Measurements from ENCODE around the gene PRUNE2.
"Not testable (repeated sequence)": the region's sequence is repeated elsewhere in the genome, so short reads cannot be mapped to it uniquely, and the experiment has no call there.

PRUNE2 gene

GRCh38 chr9:76688471-76689238 is 217.3 kb downstream of the PRUNE2 start:
- no peak for ATAC-seq

- peak; percentile 41 to 45 for ATAC-seq
These were observed 218.0 kb downstream of the PRUNE2 start for GRCh38 chr9:76687861-76688391.

DNA sequence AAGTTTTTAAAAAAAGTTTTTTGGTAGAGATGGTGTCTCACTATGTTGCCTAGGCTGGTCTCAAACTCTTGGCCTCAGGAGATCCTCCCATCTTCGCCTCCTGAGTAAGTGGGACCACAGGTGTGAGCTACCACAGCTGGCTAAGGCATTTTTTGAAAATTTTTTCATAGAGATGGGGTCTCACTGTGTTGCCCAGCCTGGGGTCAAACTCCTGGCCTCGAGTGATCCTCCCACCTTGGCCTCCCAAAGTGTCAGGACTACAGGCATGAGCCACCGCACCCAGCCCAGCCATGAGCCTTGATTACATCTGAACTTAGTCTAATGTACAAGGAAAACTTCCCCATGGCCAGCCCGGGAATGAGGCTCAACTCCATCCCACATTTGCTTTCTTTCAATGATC is 219.2 kb downstream of the PRUNE2 start:
- ATAC-seq, result no peak

DNA sequence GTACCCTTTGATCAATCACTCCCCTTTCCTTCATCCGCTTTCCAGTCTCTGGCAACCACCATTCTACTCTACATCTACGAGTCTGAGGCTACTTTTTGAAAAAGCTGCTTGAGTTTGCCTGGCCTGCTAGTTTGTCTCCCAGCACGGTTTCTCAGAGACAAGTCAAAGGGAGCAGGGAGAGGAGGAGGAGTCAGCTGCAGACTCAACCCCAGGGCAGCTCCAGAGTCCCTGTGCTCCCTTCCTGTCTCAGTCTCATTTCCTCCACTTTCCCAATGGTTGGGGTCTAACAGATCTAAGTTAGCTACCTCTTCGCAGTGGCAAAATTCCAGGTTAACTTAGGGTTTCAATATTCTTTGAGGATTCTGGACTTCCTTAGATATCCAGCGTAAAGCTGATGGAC is 221.7 kb downstream of the PRUNE2 start:
- no peak for ATAC-seq

- ATAC-seq, result no peak
These were observed 224.4 kb downstream of the PRUNE2 start for GRCh38 chr9:76681556-76681955.

- ATAC-seq, result peak; percentile 78 to 85
These were observed 225.0 kb downstream of the PRUNE2 start for GRCh38 chr9:76680716-76681425.

- ATAC-seq, result no peak
These were observed 228.3 kb downstream of the PRUNE2 start for GRCh38 chr9:76677481-76678055.

DNA sequence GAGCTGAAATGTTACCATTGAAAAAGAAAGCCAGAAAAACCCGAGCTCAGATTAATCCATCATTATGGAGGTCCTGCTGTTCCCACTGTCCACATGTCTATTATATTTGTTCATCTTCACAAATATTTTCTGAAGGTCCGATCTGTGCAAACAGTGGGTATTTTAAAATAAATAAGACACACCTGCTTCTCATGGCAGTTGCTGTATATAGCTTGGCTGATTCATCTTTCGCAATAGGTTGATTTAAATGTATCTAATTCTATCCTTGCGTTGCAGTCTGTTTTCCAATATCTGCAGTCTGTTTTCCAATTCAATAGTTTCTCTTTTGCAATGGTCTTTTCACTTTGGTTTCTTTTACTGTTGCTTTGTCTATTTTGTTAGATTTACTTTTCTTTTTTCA is 229.1 kb downstream of the PRUNE2 start:
- ATAC-seq, result no peak

GRCh38 chr9:76667521-76667957 is 238.4 kb downstream of the PRUNE2 start:
- ATAC-seq, result no peak

- not testable (repeated sequence) for ATAC-seq
These were observed 239.9 kb downstream of the PRUNE2 start for GRCh38 chr9:76665966-76666365.

DNA sequence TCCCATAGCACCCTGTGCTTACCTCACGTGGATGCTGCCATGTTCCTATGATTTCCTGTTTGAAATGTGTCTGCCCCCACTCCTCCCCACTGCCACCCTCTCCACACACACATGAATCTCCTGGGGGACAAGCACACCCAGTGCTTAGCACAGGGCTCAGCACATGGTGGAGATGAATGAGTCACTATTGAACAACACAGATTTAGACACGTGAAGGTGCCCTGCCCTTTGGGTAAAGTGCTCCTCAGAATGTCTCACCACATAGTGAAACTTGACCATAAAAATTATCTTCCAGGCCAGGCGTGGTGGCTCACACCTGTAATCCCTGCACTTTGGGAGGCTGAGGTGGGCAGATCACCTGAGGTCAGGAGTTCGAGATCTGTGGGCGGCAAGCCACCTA is 240.5 kb downstream of the PRUNE2 start:
- ATAC-seq, result no peak

- ATAC-seq, result no peak
These were observed 241.8 kb downstream of the PRUNE2 start for GRCh38 chr9:76664120-76664519.

- ATAC-seq, result no peak
These were observed 243.2 kb downstream of the PRUNE2 start for GRCh38 chr9:76662476-76663281.

DNA sequence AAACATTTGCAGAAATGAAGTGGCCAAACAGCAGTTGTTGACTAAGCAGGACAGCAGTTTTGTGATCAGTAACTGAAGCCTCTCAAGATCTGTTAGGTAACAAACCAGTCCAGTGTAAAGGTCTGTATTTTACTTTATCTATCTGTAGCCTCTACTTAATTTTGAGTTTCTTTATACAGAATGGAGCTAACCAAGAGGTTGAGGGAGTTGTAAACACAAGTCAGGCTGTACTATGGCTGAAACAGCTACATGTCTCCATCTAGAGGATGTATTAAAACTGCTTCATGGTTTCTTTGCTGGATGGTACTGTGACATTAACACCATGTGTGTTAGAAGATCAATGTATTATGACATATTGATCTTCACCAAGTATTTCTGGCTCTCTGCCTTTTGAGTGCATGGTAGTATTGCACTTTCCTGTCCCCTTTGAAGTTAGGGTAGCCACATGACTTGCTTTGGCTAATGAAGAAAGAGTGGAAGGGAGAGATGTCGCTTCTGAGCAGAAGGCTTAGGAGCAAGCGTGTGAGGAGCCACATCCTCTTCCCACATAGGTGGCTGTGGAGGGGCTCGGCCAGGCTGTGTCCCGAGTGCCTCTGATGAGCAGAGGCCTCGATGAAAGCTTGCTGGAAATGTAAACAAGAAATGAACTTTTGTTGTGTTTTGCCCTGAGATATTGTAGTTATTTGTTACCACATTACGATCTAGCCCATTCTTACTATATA is 247.2 kb downstream of the PRUNE2 start:
- ATAC-seq, result peak; percentile 73 to 80

DNA sequence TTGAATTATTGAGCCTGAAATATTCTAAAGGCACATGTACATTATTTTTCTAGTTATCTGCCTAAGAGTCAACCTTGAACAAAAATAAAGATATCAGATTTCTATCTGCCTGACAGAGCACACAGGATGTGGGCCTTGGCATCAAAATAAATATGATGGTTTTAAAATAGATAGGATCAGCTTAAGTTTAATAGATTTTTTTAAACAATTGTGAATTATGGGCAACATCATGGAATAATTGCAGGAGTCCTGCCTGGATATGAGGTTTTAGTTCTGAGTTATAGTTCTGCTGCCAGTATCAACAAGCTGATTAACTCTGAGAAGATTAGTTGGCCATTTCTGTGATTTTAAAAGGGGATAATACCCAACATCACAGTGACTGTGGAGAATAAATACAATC is 248.6 kb downstream of the PRUNE2 start:
- no peak for ATAC-seq

DNA sequence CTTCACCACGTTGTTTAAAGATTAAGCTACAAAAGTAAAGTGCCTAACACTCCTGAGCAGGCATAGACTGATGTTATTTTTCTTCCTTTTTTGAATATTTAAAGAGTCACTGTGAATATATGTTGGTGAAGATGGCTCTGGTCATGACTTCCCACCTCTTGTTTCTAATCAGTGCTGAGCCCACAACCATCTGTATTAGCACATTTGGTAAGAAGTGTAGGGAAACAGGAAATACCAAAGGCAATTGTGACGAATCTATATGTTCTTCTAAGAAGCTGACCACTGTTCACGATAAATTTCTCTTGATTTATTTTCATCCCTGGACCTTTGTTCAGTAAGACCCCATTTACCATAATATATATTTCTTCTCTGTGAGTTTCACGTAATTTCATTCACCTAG is 249.9 kb downstream of the PRUNE2 start:
- ATAC-seq, result no peak

DNA sequence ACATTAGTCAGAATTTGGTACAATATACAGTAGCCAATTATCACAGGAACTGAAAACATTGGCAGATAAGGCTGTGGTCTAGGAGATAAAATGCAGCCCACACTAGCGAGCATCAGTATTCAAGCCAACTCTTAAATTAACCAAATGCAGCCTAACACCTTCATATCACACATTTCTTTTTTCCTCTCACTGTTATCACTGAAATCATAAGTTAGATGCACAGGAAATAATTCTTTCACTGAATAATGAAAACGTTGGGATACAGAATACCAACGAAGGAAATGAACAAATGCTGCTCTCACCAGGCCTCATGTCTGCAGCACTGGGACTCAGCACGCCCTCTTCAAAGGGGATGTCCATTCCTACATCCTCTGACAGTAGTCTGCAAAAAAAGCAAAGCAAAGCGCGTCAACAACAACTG is 250.8 kb downstream of the PRUNE2 start:
- no peak for ATAC-seq

DNA sequence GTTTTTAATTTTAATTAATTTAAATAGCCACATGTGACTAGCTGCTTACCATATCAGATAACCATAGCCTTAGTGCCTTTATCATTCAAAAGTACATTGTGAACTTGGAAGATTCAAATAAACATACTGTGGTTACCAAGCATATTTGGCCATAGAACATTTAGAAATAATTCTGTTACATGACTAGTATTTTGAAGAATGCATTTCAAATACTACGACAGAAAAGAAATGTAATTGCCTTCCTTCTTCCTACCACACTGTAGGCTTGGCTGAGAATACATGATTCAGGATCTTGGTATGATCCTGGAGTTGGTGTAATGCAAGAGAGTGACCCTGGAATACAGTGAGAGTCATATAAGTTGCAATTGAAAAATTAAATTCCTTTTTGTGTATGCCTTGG is 251.3 kb downstream of the PRUNE2 start:
- no peak for ATAC-seq

- no peak for ATAC-seq
These were observed 251.9 kb downstream of the PRUNE2 start for GRCh38 chr9:76654051-76654461.

- ATAC-seq, result no peak
These were observed 253.0 kb downstream of the PRUNE2 start for GRCh38 chr9:76652894-76653293.

DNA sequence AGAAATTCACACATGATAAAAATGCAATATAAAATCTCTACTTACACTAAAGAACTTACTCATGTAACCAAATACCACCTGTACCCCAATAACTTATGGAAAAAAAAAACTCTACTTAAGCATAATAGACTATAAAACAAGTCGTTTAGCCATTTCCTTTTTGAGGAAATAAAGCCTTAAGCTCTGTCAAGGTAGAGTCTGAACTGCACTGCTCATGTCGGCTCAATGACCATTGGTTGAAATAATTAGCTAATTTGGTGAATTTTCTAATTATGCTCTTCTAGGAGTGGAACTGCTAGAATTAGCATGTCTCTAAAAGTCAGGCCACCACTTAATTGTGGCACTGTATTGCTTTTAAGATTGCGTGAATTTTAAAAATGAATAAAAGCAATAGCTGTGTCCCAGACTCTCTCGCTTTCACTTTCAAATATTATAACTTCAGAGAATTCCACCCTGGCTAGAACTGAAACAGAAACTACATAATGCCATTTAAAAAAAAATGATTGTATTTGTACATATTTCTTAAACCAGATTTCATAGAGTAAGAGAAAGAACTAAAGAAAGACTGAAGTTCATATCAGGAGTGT is 254.7 kb downstream of the PRUNE2 start:
- peak; percentile 60 to 69 for ATAC-seq

- ATAC-seq, result no peak
These were observed 255.2 kb downstream of the PRUNE2 start for GRCh38 chr9:76650692-76651091.

All from activated CD4-positive, CD25-positive, alpha-beta regulatory T cell treated with anti-CD3 and anti-CD28 coated beads, Interleukin-2, amount 50 U/mL, for 24 hours (primary cell).